ENCODE data around the gene PASK. TPM values are rescaled to one million over a fixed set of nuclear protein-coding genes. Genes with fewer than 3 reads are reported as not detected.

PASK gene
- total and polyA plus RNA-seq, 2 donors, result 26.9 to 42.2 TPM

Other genes starting within 250 kb of the PASK start
- not detected for gene CROCC2, start 243.1 kb downstream of the PASK start, total RNA-seq
- 0.02 TPM for gene CROCC2, start 243.1 kb downstream of the PASK start, polyA plus RNA-seq
- 7.1 TPM for gene SNED1, start 150.9 kb downstream of the PASK start, total RNA-seq
- gene SNED1, start 150.9 kb downstream of the PASK start, polyA plus RNA-seq, result 3.2 TPM
- gene MTERF4, start 47.2 kb downstream of the PASK start, total RNA-seq, result 34.5 TPM
- gene MTERF4, start 47.2 kb downstream of the PASK start, polyA plus RNA-seq, result 41.7 TPM
- 78.9 TPM for gene PPP1R7, start 995 bp upstream of the PASK start, total RNA-seq
- gene PPP1R7, start 995 bp upstream of the PASK start, polyA plus RNA-seq, result 63.7 TPM
- 0.09 TPM for gene ANO7, start 39.2 kb upstream of the PASK start, total RNA-seq
- 0.41 TPM for gene ANO7, start 39.2 kb upstream of the PASK start, polyA plus RNA-seq
- 111 TPM for gene HDLBP, start 166.2 kb upstream of the PASK start, total RNA-seq
- 85.1 TPM for gene HDLBP, start 166.2 kb upstream of the PASK start, polyA plus RNA-seq
- gene SEPTIN2, start 166.5 kb upstream of the PASK start, total RNA-seq, result 149 TPM
- gene SEPTIN2, start 166.5 kb upstream of the PASK start, polyA plus RNA-seq, result 189 TPM
- gene FARP2, start 206.8 kb upstream of the PASK start, total RNA-seq, result 18.2 TPM
- 16.1 TPM for gene FARP2, start 206.8 kb upstream of the PASK start, polyA plus RNA-seq